Esophagus squamous epithelium (tissue), 5 donors: ENCODE data around the gene FOXD2. TPM values are rescaled to one million over a fixed set of nuclear protein-coding genes. Genes with fewer than 3 reads are reported as not detected.
A peak's percentile ranks its signal among the peaks of the same experiment; 100 is the strongest.

Source experiments
- DNase-seq: peaks from one replicate; lab custom pipeline; 2025; lab: John Stamatoyannopoulos, UW
- H3K27ac ChIP-seq, 4 donors: fragments of 200-600 bp; sonication (generic); one replicate each; pipeline ENCODE4 v1.5.1; 2016 to 2019; ENCODE audit warnings: mild to moderate bottlenecking in 1 of 4
- H3K27me3 ChIP-seq, 4 donors: fragments of 200-600 bp; sonication (generic); 1 replicate in 3 of 4; 2 replicates in 1 of 4; pipeline versions ENCODE4 v1.5.1 to v1.6.0; 2017 to 2021; ENCODE audit warnings: antibody characterized with exemption in 1 of 4
- H3K36me3 ChIP-seq, 3 donors: fragments of 200-600 bp; sonication (generic); one replicate each; pipeline ENCODE4 v1.5.1; 2016 to 2019
- H3K4me1 ChIP-seq, 3 donors: fragments of 200-600 bp; sonication (generic); one replicate each; pipeline ENCODE4 v1.5.1; 2017 to 2019
- H3K4me3 ChIP-seq, 4 donors: fragments of 200-600 bp; sonication (generic); 1 replicate in 3 of 4; 2 replicates in 1 of 4; pipeline ENCODE4 v1.5.1; 2016 to 2019; ENCODE audit warnings: mild to moderate bottlenecking in 2 of 4, moderate library complexity in 1 of 4
- H3K9me3 ChIP-seq, 3 donors: fragments of 200-600 bp; sonication (generic); one replicate each; pipeline ENCODE4 v1.5.1; 2016 to 2019
- CTCF ChIP-seq, 6 experiments: fragments of 450-650 bp in 4 of 6; fragments of 200-600 bp in 2 of 6; sonication (generic) in 2 of 6; IDR thresholded peaks; one replicate each; pipeline ENCODE4 v1.5.1; 2016 to 2019; ENCODE audit warnings: antibody characterized with exemption in 6 of 6, mild to moderate bottlenecking in 4 of 6, moderate library complexity in 4 of 6
- POLR2A ChIP-seq, 4 donors: fragments of 450-650 bp; IDR thresholded peaks; one replicate each; pipeline ENCODE4 v1.6.1; 2017; ENCODE audit warnings: antibody characterized with exemption in 4 of 4, mild to moderate bottlenecking in 4 of 4, moderate library complexity in 3 of 4
- WGBS, 2 donors: methylation state at CpG; one replicate each; pipeline ENCODE4 v1.1.5; 2018; 5-methylcytosine and 5-hydroxymethylcytosine counted together
- intact Hi-C: fragments of 100-400 bp; cut with DNase I; formaldehyde crosslinking; loops from one replicate; pipeline ENCODE4 v1.15.0; 2022
- total RNA-seq, 4 donors: library from RNA; depleted of rRNA; stranded (reverse); fragments of >200 nt; gene quantifications; one replicate each; pipeline ENCODE4 v1.1.0, GENCODE V29; 2016
- donor health status: DM: yes; HTN: yes; CAD: no.

The FOXD2 gene
- total RNA-seq, 4 donors from 2014 or later, result under 0.01 TPM; not detected in 3

GRCh38 chr1:47433037-47433421, 4.8 kb upstream of the FOXD2 start:
- DNase-seq, result no peak
- TF ChIP-seq POLR2A (IDR thresholded peaks at IDR 0.05) (no peak), CTCF (IDR thresholded peaks at IDR 0.05) (no peak)
- no peaks in the 10 kb centered on the region for H3K36me3 ChIP-seq
- WGBS, 2 donors, result 44 to 60% methylated on average over 4 to 8 of the region's 17 CpGs
- peaks cover 34 to 58% (median 37%) of the 10 kb centered on the region in 3 donors for H3K4me1 ChIP-seq
- peaks cover 5 to 100% (median 26%) of the 10 kb centered on the region in 4 donors for H3K27me3 ChIP-seq
- H3K27ac ChIP-seq, result no peak overlapping the region
- H3K4me3 ChIP-seq, result peak overlapping the region in 1 of 4 donors; percentile 29
- intact Hi-C loops, result no loop called here
- H3K9me3 ChIP-seq, result no peaks in the 10 kb centered on the region

- Histone ChIP-seq H3K36me3 (no peaks in the 10 kb centered on the region), H3K27me3 (peaks cover 5 to 100% (median 26%) of the 10 kb centered on the region in 4 donors), H3K4me3 (peak overlapping the region in 2 of 4 donors; percentile 10 to 50), H3K4me1 (peaks cover 37 to 63% (median 37%) of the 10 kb centered on the region in 3 donors), H3K9me3 (no peaks in the 10 kb centered on the region), H3K27ac (no peak overlapping the region)
- TF ChIP-seq CTCF (IDR thresholded peaks at IDR 0.05), result no peak
- TF ChIP-seq POLR2A (IDR thresholded peaks at IDR 0.05), result no peak
- no peak for DNase-seq
- intact Hi-C loops, result no loop called here
- WGBS, 2 donors, result 41 to 60% methylated on average over 2 to 13 of the region's 30 CpGs
Measured at GRCh38 chr1:47433477-47434050, 4.3 kb upstream of the FOXD2 start.

DNA sequence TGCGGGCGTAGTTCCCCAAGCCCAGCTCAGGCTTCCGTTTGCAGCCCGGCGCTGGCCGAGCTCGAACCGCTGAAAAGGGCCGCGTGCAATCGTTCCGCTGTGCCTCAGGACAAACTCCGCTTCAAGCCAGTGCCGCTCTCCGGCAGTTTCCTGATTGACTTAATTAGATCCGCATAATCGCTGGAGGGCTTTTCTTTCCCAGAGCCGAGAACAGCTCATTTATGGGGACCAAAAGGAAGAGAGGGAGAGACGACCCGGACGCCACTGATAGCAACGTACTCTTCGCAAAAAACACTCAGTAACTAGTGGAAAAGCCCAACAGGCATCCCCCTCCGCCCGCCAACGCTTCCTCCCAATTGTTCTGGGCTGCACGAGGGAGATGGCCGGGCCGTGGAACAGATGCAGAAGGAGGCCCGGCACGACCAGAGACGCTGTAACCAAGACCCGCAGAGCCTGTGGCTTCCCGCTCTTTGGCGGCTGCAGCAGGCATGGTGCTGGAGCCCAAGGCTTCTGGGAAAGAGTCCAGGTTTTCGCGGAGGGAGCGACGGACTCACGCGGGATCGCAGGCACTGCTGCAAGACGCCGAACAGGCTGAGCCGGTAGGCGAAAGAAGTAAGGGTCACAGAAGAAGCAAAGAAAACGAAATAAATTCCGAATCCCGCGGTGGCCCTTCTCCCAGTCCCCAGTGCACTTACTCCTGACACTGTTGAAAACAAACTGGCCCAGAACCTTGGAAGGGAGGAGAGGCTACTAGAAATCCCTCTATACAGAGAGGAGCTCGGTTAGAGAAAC, 3.6 kb upstream of the FOXD2 start:
- intact Hi-C loops, result no loop called here
- Histone ChIP-seq H3K27ac (no peak overlapping the region), H3K4me1 (peaks cover 37 to 69% (median 44%) of the 10 kb centered on the region in 3 donors), H3K36me3 (no peaks in the 10 kb centered on the region), H3K9me3 (no peaks in the 10 kb centered on the region), H3K4me3 (peak overlapping the region in 2 of 4 donors; percentile 10 to 50), H3K27me3 (peaks cover 7 to 100% (median 31%) of the 10 kb centered on the region in 4 donors)
- DNase-seq, result no peak
- 18 to 20% methylated on average over 24 to 27 of the region's 51 CpGs for WGBS, 2 donors
- TF ChIP-seq CTCF (IDR thresholded peaks at IDR 0.05) (no peak), POLR2A (IDR thresholded peaks at IDR 0.05) (no peak)

- no peak for DNase-seq
- Histone ChIP-seq H3K36me3 (no peaks in the 10 kb centered on the region), H3K27ac (no peak overlapping the region), H3K4me3 (no peak overlapping the region), H3K27me3 (peaks cover 10 to 100% (median 36%) of the 10 kb centered on the region in 4 donors), H3K9me3 (no peaks in the 10 kb centered on the region), H3K4me1 (peaks cover 37 to 74% (median 47%) of the 10 kb centered on the region in 3 donors)
- TF ChIP-seq POLR2A (IDR thresholded peaks at IDR 0.05) (no peak), CTCF (IDR thresholded peaks at IDR 0.05) (no peak)
- intact Hi-C loops, result loop anchor here (5.0 kb wide), 1 partner anchor 287 kb away; no protein-coding TSS in a partner anchor
- 67 to 91% methylated on average over 5 to 6 of the region's 6 CpGs for WGBS, 2 donors
Measured at GRCh38 chr1:47435506-47436303, 2.1 kb upstream of the FOXD2 start.
